GM11168 (cell line): Measurements from ENCODE around the gene PPP1R12A.

Source experiments
- in situ Hi-C: fragments of 300-500 bp; cut with MboI; formaldehyde crosslinking; loops from one replicate; pipeline ENCODE4 v1.12.0; 2022; ENCODE audit warnings: low sequenced_read_pairs; ENCODE audit not compliant: unreplicated experiment

The PPP1R12A gene

DNA sequence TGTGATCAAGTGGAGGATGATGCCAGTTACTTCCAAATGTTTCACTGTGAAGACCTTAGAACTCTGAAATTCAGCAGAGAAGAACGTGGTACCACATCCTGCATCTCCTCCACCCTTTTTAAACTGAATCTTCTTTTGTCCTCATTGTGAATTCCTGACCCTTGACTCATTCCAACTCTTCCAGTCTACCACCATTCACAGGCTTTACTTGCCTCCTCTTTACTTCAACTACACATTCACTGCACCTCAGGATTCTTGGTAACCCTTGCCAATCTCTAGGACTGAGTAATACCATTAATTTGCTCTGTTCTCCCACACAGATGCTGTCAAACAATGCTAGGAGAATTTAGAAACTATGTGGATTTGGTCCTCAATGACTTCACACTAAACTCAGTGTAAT, 37.3 kb downstream of the PPP1R12A start:
- in situ Hi-C loops, result no loop called here

DNA sequence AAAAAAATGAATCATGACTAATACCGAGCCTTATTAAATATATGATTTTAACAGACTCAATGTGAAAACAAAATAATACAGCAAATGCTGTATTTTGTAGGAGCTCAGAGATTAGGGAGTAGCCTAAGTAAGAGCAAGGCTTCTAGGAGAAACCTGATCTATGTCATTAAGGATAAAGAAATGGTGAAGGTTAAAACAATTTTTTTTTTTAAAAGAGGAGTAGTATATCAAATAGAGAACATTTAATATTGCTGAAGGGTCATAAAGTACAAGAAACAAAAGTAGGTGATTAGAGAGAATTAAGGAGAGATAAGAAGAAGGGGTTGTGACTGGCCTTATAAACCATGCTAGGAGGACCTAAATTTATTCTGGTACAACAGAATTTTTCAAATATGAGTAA, 39.1 kb downstream of the PPP1R12A start:
- in situ Hi-C loops, result no loop called here

DNA sequence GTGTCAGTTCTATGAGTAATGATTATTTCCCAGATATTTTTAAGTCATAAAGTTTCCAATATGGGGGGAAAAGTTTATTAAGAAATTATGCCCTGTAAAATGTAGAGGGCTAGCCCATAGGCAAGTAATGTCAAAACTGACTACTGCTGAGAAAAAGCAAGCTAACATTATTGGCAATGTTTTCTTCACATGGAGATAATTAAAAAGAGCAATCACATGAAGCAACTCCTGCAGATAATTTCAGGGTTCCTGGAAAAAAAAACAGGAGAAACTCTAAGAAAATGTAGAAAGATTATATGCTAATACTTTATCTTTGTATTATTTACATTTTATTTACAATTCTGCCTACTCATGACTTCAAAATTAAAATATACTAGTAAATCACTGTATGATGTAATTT, 39.8 kb downstream of the PPP1R12A start:
- in situ Hi-C loops, result no loop called here

DNA sequence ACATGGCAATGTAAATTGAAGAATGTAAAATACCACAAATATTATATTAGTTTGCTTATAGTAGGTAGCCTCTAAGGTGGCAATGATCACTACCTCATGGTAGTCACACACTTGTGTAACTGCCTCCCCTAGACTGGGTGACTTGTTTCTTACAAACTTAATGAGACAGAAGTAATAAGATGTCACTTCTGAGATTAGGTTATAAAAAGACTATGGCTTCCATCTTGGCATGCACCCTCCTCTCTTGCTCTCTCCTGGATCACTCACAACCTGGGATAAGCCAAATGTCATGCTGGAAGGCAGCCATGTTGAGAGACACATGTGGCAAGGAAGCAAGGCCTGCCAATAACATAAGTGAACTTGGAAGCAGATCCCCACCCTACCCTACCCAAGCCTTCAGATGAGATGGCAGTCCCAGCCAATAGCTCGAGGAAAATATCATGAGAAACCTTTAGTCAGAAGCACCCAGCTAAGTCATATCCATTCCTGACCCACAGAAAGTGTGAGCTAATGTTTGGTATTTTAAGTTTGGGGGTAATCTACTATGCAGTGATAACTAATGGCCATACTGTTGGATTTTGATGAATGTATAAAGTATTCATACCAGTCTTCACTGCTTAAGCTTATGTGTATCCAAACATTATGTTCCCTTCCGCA, 43.3 kb downstream of the PPP1R12A start:
- in situ Hi-C loops, result no loop called here

DNA sequence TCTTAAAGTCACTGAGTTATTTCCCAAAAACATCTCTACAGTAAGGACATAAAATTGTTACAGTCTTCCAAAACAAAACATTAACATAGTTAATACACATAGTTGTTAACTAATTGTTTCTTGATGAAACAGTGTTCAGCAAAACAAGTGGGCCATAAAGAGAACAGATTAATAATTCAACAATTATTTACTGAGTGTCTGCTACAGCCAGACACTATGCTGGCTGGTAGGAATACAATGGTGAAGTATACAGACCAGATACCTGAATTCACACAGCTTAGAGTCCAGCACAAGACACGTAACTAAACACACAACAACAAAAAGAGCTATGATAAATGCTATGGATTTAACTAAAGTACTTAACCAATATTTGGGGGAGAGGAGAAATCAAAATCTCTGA, 47.0 kb downstream of the PPP1R12A start:
- in situ Hi-C loops, result no loop called here

DNA sequence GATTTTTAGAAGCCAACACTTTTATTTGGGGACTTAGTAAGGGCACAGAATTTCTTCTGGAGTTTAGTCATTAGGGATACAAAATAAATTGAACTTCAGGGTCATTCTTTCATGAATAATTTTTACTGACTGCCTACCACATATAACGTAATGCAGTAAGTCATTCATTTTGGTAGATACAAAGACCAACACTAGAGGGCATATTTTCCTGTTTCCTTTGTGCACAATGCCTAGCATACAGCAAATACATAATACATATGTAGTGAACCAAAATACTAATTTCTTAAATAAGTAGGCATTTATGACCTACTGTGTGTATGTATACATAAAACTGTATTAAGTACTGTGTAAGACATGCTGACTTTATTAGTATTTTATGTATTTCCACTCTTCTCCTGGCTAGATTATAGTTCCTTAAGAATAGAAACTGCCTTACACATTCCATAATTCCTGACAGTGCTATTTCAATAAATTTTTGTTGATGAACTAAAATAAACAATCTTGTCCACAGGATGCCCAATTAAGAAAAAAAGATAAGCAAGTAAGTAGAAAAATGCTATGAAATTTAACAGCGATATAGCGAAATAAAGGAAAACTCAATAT, 47.9 kb downstream of the PPP1R12A start:
- in situ Hi-C loops, result no loop called here

DNA sequence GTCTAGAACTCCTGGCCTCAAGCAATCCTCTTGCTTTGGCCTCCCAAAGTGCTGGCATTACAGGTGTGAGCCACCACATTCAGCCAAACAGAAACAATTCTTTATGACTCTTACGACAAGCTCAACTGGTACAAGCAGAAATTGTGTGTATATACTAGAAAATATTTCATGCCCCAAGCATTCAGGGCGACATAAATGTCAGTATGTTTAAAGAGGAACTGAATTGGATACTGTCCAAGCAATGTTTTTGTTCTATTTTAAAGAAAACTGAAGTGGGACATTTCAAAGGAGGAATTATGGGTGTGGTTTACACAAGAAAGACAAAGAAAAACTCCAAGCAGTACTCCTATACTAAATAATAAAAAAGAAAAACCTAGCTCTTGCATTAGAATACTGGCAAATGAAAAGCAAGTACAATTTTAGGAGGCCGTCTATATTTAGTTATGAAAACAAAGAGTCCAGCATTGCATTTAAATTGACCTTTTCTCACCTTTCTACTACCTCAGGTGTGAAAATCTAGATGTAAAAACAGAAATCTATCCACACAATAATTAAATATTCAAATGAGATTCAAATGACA, 48.9 kb downstream of the PPP1R12A start:
- in situ Hi-C loops, result no loop called here

DNA sequence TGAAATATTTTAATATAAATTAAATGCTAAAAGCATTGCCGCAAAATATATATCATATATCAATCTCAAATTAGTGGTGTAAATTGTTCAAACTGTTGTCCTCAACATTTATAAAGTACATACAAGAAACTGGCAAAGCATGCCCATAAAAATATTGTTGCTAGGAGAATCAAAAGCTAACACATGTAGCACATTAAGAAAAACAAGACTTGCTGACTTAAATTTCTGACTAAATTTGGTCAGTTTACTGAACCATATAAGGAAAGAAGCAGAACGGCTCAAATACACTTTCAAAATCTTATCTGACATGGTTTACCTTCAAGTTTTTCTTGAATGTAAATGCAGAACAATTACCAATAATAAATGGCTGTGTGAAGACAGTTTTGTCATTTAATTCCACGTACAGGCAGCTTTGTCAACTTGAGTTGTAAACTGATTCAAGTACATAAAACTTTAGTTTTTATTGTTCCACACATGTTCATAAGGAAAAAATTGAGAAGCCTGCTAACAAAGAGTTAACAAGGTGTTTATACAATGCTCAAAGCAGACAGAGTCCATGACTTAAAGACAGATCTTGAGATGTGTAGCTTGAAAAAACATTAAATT, 50.4 kb downstream of the PPP1R12A start:
- in situ Hi-C loops, result no loop called here

DNA sequence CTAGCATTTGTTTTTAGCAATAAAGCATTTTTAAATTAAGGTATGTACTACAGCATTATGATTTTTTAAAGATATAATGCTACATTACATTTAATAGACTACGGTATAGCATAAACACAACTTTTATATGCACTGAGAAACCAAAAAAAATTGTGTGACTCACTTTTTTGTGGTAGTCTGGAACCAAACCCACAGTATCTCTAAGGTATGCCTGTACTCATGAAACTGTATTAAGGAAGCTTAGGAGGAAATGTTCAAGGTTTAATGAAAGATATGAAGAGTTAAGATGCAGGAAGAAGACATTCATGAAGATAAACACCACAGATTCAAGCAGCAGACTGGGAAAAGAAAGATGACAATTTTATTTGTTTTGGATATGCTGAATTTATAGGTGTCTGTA, 51.7 kb downstream of the PPP1R12A start:
- in situ Hi-C loops, result no loop called here

DNA sequence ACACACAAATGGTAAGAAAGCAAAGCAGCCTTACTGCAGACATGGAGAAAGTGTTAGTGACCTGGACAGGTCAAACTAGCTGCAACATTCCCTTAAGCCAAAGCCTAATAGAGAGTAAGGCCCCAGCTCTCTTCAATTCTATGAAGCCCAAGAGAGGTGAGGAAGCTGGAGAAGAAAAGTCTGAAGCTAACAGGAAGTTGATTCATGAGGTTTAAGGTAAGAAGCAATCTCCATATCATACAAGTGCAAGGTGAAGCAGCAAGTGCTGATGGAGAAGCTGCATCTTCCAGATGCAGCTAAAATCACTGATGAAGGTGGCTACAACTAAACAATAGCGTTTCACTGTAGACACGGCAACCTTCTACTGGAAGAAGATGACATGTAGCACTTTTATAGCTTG, 53.5 kb downstream of the PPP1R12A start:
- in situ Hi-C loops, result no loop called here

DNA sequence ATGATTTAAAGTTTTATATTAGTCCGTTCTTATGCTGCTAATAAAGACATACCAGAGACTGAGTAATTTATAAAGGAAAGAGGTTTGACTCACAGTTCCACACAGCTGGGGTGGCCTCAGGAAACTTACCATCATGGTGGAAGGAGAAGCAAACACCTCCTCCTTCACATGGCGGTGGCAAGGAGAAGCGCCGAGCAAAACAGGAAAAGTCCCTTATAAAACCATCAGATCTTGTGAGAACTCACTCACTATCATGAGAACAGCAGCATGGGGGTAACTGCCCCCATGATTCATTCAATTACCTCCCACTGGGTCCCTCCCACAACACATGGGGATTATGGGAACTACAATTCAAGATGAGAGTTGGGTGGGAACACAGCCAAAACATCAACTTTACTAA, 56.4 kb downstream of the PPP1R12A start:
- in situ Hi-C loops, result loop anchor here (10.0 kb wide), 1 partner anchor 306 kb away; no protein-coding TSS in a partner anchor

DNA sequence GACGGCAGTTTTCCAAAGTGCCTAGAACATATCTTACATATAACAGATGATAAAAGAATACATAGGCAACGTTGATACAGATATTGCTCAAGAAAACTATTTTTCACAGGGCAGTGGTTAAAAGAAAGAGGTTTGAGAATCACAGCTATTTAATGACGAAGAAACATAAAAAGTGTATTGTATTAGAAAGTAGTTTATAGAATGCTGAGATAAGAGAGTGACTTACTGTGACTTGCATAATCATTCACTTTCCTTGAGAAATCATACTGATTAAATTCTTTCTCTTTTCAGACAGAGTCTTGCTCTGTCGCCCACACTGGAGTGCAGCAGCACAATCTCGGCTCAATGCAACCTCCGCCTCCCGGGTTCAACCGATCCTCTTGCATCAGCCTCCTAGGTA, 57.7 kb downstream of the PPP1R12A start:
- in situ Hi-C loops, result loop anchor here (10.0 kb wide), 1 partner anchor 308 kb away; no protein-coding TSS in a partner anchor

DNA sequence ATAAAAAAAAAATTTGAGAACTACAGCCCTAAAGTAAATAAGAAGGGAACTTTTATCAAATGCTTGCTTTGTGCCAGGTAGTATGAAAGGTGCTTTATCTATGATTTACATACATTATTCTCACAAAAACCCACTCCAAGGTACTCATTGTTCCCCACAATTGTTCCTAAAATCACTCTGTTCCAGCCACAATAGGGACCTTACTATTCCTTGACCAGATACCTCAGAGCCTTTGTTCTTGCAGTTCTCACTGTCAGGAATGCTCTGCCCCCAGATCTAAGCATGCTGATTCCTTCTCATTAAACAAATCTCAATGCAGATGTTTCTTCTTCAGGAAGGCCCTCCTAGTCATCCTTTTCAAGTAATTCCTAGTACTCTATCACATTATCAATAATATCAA, 60.2 kb downstream of the PPP1R12A start:
- in situ Hi-C loops, result loop anchor here (10.0 kb wide), 1 partner anchor 310 kb away; no protein-coding TSS in a partner anchor

DNA sequence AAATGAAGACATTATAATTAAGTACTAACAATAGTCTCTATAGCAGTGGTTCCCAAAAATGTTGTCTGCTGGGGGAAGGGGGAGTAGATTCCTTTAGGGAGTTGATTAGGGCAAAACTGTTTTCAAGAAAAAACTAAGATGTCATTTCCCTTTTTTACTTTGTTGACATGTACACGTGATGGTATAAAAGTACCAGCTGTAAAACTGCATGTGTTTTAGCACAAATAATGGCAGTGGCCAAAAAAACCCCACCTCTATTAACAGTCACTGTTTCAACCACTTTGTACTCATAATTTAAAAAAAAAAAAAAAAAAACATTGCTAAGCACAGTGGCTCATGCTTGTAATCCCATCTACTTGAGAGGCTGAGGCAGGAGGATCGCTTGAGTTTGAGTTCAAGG, 61.7 kb downstream of the PPP1R12A start:
- in situ Hi-C loops, result loop anchor here (10.0 kb wide), 1 partner anchor 312 kb away; no protein-coding TSS in a partner anchor

DNA sequence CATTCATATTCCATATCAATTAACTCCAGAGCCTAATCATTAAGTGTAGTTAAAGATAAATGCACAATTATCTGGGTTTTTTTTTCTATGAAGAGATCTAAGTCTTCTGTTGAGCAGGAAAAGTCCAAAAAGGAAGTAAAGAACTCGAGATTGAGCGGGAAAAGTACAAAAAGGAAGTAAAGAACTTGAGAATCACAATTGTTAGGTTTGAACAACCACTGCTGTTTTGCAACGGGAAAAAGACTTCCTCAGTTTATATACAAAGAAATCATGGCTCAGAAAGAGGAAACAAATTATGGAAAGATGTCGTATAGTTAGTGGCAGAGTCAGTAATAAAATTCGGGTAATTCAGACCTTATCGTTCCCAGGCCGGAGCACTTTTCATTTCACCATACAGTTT, 63.3 kb downstream of the PPP1R12A start:
- in situ Hi-C loops, result loop anchor here (10.0 kb wide), 1 partner anchor 313 kb away; no protein-coding TSS in a partner anchor

DNA sequence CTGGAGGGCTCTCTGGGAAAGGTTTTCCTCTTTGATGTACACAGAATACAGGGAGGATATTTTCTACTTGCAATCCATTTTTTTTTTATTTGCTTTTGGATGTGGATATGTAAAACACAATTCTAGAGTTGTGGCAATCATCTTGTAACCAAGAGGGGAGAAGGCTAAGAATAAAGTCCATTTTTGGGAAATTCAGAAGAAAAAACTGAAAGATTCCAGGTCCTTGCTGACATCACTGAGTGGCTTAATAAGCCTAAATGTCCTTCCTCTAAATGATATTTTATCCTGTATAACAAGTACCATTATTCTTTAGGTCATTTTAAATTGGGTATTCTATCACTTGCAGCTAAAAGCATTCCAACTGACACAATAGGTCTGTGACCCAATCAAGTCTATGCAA, 64.0 kb downstream of the PPP1R12A start:
- in situ Hi-C loops, result loop anchor here (10.0 kb wide), 1 partner anchor 314 kb away; no protein-coding TSS in a partner anchor

DNA sequence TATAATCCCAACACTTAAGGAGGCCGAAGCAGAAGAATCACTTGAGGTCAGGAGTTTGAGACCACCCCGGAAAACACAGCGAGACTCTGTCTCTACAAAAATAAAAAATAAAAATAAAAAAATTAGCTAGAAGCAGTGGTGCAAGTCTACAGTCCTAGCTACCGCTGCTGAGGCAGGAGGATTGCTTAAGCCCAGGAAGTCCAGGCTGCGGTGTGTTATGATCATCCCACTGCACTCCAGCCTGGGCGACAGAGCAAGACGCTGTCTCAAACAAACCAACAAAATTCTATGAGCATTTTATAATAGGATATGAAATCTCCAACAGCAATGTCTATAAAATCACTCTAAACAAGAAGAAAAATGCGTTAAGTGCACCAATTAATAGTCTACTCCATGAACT, 75.3 kb downstream of the PPP1R12A start:
- in situ Hi-C loops, result no loop called here

DNA sequence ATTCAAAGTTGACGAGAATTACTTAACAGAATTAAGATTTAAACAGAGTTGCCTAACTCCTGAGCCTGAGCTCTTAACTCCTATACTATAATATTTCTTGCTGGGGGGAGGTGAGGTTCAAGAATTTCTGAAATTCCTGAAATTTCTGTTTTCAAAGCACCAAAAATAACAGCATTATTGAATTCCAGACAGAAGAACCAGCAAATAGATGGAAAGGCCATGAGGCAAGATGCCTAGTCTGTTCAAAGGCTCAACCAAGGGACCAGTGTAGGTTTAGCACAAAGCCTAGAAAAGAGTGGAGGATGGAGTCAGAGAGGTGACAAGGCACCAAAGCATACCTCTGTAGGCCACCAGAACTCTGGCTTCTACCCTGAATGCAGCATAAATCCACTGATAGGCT, 76.4 kb downstream of the PPP1R12A start:
- in situ Hi-C loops, result no loop called here

DNA sequence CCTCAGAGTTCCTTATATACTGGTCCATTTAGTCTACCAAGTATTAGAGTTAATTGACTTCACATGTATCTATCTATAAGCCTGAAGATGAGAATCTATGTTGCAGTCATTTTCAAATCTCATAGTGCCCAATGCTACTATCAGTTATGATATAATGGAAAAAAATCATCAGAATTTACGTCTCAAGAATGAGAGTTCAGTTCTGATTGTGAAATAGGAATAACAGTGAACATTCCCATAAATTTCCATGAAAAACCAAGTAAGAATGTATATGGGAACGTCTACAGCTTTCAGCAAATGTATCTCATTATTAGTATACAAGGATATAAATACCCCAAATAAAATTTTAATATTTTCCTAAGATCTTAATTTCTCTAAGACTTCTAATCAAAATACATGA, 77.2 kb downstream of the PPP1R12A start:
- in situ Hi-C loops, result no loop called here

DNA sequence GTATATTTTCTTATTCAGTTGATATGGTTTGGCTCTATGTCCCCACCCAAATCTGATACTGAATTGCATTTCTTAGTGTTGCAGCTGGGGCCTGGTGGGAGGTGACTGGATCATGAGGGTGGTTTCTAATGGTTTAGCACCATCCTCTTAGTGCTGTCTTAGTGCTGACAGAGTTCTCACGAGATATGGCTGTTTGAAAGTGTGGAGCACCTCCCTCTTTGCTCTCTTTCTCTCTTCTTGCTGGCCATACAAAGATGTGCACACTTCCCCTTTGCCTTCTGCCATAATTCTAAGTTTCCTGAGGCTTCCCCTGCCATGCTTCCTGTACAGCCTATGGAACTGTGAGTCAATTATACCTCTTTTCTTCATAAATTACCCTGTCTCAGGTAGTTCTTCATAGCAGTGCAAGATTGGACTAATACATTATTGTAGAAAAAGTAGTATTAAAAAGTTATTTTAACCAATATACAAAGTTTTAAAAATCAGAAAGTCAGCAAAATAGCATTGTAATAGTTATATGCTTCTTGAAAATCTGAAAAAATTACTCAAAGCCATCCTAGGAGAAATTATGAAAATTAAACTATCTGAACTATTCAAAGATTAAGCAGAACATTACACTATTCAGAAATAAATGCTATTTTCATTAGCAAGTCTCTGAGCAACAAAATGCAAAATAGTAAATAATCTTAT, 84.1 kb downstream of the PPP1R12A start:
- in situ Hi-C loops, result no loop called here

DNA sequence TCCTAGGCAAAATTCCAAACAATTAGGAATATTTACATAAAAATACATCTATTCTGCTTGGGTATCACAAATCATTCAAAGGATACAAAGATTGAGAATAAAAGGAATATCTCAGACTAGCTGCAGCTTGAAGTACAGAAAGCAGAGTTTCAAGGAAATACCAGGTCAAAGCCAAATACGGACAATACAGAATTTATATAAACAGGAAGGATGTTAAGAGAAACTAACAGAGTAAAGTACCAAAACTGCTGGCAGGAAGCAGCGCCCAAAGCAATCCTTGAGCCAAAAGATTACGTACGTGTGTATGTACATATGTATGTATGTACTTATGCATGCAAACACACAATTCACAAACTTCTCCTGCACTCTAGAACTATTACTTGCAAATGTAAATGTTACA, 86.6 kb downstream of the PPP1R12A start:
- in situ Hi-C loops, result no loop called here
